Left cardiac atrium (tissue), 4 donors: ENCODE data around the gene IRF4. TPM values are rescaled to one million over a fixed set of nuclear protein-coding genes. Genes with fewer than 3 reads are reported as not detected.

Source experiments
- ATAC-seq, 2 donors: fragments of 200-7000 bp; cut with Tn5 transposase; one replicate each; pipeline ENCODE4 v1.9.1; 2020; ENCODE audit warnings: mild to moderate bottlenecking in 2 of 2, moderate library complexity in 2 of 2
- DNase-seq: peaks from one replicate; pipeline ENCODE4 v3.0.0-alpha.2; 2020
- intact Hi-C, 2 donors: fragments of 100-400 bp; cut with DNase I; formaldehyde crosslinking; loops; one replicate each; pipeline versions ENCODE4 v1.14.1 to v1.15.1; 2022 to 2023
- total RNA-seq, 2 donors: library from RNA; stranded (reverse); fragmentation: NEBNext Ultra II Directional; extraction: Animal tissue kit (Norgen Biotek cat#: 25700); gene quantifications; one replicate each; pipeline ENCODE4 v1.2.1, GENCODE V29; 2021
- donor health status: DM: no; HTN: yes; CAD: no.
- donor health status: DM: no; HTN: yes; CAD: no; lungs with severe emphysema.
- donor health status: DM: yes; HTN: yes; CAD: no.
- donor health status: Dilated cardiomyopathy.

IRF4 gene
- total RNA-seq, 2 donors from 2014 or later, result 0.65 to 1.6 TPM

GRCh38 chr6:447381-448165, 56.0 kb downstream of the IRF4 start:
- DNase-seq, result no peak
- intact Hi-C loops, result no loop called here

DNA sequence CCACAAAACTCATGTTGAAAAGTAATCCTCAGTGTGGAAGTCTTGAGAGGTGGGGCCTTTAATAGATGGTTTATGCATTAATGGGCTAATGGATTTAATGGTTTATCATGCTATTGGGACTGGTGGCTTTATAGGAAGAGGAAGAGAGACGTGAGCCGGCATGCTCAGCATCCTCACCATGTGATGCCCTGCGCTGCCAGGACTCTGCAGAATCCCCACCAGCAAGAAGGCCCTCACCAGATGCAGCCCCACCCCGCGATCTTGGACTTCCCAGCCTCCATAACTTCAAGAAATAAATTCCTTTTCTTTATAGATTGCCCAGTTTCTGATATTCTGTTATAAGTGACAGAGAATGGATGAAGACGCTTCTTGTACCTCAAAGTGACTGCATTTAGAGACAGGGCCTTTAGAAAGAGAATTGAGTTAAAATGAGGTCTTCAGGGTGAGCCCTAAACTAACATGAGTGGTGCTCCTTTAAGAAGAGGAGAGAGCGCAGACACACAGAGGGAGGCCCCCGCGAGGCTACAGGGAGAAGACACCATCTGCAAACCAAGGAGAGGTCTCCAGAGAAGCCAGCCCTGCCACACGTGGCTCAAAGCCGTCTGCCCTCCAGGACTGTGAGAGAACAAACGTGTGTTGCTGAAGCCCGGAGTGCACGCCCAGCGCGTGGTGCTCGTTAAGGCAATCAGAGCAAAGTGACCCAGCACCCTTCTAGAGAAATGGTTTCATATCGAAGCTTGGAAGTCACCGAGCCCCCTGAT, 56.9 kb downstream of the IRF4 start:
- DNase-seq (no peak), ATAC-seq (no peak)
- intact Hi-C loops, result no loop called here

More at GRCh38 chr6:447381-448165, 56.0 kb downstream of the IRF4 start:
- no peak for ATAC-seq

DNA sequence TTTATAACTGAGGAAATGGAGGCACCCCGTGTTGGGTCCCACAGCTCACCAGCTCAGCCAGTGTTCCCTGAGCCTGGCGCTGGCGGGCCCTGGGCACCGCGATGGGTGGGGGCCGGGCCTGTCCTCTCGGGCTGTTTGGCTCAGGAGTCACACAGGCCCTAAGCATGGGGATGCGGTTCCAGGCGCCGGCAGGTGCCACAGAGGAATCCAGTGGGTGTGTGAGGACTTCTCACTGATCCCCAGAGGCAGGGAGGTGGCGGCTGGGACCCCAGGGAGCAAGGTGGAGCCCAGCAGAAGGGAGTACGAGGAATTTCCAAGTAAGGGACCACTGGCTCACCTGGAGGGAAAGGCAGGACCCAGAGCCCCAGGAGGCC, 57.5 kb downstream of the IRF4 start:
- ATAC-seq (no peak), DNase-seq (no peak)
- intact Hi-C loops, result no loop called here

GRCh38 chr6:449486-450419, 58.2 kb downstream of the IRF4 start:
- intact Hi-C loops, result no loop called here
- ATAC-seq, result no peak
- no peak for DNase-seq

DNA sequence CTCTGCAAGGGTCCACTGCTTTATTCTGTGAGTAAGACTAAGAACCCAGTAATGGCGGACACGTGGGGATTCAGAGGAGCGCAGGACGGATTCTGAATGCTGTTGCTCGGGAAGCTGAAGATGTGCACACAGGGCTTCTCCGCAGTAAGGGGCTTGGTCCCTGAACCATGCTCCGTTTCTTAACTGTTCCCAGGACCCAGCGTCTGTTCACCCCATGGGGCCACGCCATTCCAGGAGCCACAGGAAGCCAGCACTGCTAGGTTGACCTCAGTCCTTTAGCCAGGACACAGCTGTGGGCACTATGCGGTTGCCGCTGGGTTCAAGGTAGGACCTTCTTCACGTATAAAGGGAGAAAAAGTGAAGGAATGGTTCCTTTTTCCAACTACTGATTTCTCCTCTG, 59.8 kb downstream of the IRF4 start:
- no peak for DNase-seq
- ATAC-seq, result no peak
- intact Hi-C loops, result no loop called here

- intact Hi-C loops, result no loop called here
- DNase-seq (no peak), ATAC-seq (no peak)
These were observed 60.3 kb downstream of the IRF4 start for GRCh38 chr6:451847-452246.

DNA sequence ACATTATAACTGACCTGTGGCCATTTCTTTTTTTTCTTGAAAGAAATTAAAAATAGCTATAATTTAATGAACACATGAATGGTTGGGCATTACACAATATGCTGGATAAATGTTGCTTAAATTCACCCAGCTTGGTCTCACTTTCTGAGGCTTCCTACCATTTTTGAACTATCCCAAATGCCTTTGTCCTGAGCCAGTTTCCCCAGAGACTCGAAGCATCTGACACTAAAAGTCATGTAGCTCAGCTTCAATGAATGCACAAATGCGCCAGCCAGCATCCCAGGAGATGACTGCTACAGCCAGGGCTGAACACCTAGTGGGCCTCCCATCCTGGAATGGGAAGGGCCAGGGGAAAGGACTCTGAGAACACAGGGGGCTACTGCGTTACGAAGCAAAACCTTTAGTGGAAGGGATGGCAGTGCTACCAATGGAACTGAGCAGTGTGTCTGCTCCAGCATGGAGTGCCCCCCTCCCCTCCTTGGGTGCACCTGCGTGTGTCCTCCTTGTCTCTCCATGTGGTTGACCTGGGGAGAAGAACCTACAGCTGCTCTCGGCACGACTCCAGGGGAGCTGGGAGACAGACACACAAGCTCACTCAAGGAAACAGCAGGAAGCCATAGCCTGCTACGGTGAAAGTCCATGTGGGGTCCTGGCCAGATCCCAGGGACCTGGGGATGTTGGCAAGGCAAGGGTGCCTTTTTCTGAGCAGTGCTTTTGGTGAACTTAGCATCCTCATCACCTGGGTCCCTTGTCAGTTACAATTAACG, 60.9 kb downstream of the IRF4 start:
- no peak for DNase-seq
- intact Hi-C loops, result no loop called here

DNA sequence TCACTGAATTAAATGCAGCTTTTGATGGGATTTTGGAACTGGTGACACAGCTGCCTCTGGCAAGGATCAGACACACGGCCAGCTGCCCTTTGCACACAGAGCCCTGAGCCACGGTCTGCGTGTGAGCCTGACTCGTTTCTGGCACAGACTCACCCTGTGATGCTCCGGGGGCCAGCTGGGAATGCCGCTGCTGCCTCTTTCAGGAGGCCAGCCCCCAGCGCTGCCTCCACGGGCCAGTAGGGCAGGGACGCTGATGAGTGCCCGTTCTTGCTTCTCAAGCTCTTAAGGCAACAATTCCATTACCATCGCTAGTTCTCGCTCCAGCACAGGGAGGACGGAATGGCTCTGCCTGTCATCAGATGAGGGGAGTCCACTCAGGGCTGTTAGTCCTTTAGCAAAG, 61.6 kb downstream of the IRF4 start:
- intact Hi-C loops, result no loop called here
- peak; percentile 45 for DNase-seq
- peak; percentile 34 to 90 for ATAC-seq

More for the DNA sequence above, 60.9 kb downstream of the IRF4 start:
- peak in 1 of 2 donors; percentile 10 for ATAC-seq

- intact Hi-C loops, result no loop called here
- ATAC-seq, result no peak
- no peak for DNase-seq
These were observed 62.8 kb downstream of the IRF4 start for GRCh38 chr6:454148-454991.

DNA sequence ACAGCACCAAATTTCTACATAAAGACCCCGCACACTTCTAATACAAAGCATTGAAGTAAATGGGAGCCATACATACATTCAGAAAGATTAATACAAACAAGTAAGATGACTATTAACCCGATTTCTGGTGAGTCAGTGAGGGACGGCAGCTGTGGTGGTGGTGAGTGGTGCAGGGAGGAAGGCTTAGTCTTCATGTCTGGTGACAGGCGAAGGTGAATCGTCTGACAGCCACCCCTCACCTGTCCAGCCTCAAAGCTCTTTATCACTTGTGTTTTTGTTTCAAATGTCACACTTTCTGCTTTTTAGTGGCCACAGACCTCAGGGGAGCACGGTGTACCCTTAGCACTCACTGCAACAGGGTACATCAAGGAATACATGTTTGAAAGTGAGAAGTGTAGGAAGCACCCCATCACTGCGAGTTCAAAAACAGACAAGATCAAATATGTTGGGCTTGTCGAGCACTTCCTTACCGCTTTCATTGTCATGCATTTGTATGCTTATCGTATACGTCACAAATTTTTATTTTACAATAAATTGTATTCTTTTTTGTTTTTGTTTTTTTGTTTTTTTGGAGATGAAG, 63.5 kb downstream of the IRF4 start:
- ATAC-seq (no peak), DNase-seq (no peak)
- intact Hi-C loops, result no loop called here

GRCh38 chr6:455835-456234, 64.3 kb downstream of the IRF4 start:
- intact Hi-C loops, result no loop called here
- DNase-seq, result no peak
- ATAC-seq, result no peak

DNA sequence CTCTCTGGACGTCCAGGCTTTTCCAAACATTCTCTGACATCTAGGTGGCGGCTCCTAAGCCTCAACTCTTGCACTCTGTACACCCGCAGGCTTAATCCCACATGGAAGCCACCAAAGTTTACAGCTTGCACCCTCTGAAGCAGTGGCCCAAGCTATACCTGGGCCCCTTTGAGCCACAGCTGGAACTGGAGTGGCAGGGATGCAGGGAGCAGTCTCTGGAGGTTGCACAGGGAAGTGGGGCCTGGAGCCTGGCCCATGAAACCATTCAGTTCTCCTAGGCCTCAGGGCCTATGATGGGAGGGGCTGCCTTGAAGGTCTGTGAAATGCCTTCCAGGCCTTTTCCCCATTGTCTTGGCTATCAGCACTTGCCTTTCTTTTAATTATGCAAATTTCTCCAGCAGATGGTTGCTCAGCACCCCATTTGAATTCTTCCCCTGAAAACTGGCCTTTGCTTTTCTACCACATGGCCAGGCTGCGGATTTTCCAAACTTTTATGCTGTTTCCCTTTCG, 64.9 kb downstream of the IRF4 start:
- DNase-seq (no peak), ATAC-seq (no peak)
- intact Hi-C loops, result no loop called here

- DNase-seq (no peak), ATAC-seq (no peak)
- intact Hi-C loops, result no loop called here
These were observed 65.3 kb downstream of the IRF4 start for GRCh38 chr6:456887-457286.

Other genes starting within 250 kb of the IRF4 start
- gene DUSP22, start 99.3 kb upstream of the IRF4 start, total RNA-seq, result 10 to 100 TPM; 53.9 to 57.4 TPM